Psoas muscle (tissue), 7 donors: ENCODE results near the gene RPN1. TPM values are rescaled to one million over a fixed set of nuclear protein-coding genes. Genes with fewer than 3 reads are reported as not detected.

Experiments used
- polyA plus RNA-seq, 3 donors: library from polyadenylated mRNA; stranded (reverse); fragments of 200-250 nt; gene quantifications; one replicate each; pipeline ENCODE4 v1.2.3, GENCODE V29; 2013
- total RNA-seq, 4 donors: library from RNA; stranded (reverse); fragmentation: NEBNext Ultra II Directional in 2 of 4; extraction: Animal tissue kit (Norgen Biotek cat#: 25700) in 2 of 4; gene quantifications; one replicate each; pipeline versions ENCODE4 v1.2.1 to v1.2.4, GENCODE V29; 2021 to 2023
- donor health status: healthy with polysubstance abuse.
- donor health status: DM: no; HTN: no; CAD: no; lungs with moderate emphysema.
- donor health status: Bipolar disorder and iron deficiency.
- donor health status: healthy.
- donor health status: DM: no; HTN: no; CAD: no.
- donor health status: DM: no; HTN: no; CAD: no.
- donor health status: DM: yes; HTN: yes; CAD: no.

RPN1 gene
- total and polyA plus RNA-seq, 7 donors: 55.5 to 197 (median 110) TPM

Other genes with a start within 250 kb of the RPN1 start
- not detected for gene DNAJB8, start 183.9 kb downstream of the RPN1 start, total RNA-seq
- not detected for gene DNAJB8, start 183.9 kb downstream of the RPN1 start, polyA plus RNA-seq
- gene GATA2, start 157.6 kb downstream of the RPN1 start, total RNA-seq: 1 to 10 TPM; 5.4 to 8.8 (median 7.1) TPM
- 1 to 10 TPM; 4.2 to 7.4 (median 6.5) TPM for gene GATA2, start 157.6 kb downstream of the RPN1 start, polyA plus RNA-seq
- 100 to 1,000 TPM; 232 to 375 (median 284) TPM for gene RAB7A, start 75.4 kb upstream of the RPN1 start, total RNA-seq
- gene RAB7A, start 75.4 kb upstream of the RPN1 start, polyA plus RNA-seq: 100 to 1,000 TPM; 206 to 410 (median 369) TPM
- 10 to 100 TPM; 23.9 to 47.8 (median 32.6) TPM for gene ACAD9, start 228.8 kb upstream of the RPN1 start, total RNA-seq
- 10 to 100 TPM; 17.0 to 30.0 (median 23.4) TPM for gene ACAD9, start 228.8 kb upstream of the RPN1 start, polyA plus RNA-seq